ENCODE measurements around the gene KISS1. TPM values are rescaled to one million over a fixed set of nuclear protein-coding genes. Genes with fewer than 3 reads are reported as not detected.

KISS1 gene
- total and polyA plus RNA-seq, 4 experiments from 2014 or later: not detected

- intact Hi-C loops (cut with micrococcal nuclease): no loop called here
- Histone ChIP-seq H3K4me3 (ENCODE audit: low read length in 2 of 2) (no peak overlapping the region), H3K27me3 (ENCODE audit: insufficient read depth, low read length) (no peaks in the 10 kb centered on the region), H3K27ac (ENCODE audit: low read depth, low read length) (no peak overlapping the region), H3K36me3 (ENCODE audit: insufficient read depth, low read length) (no peaks in the 10 kb centered on the region), H3K9me3 (ENCODE audit: control insufficient read depth in 1 of 2, low read length in 2 of 2) (no peaks in the 10 kb centered on the region), H3K4me1 (ENCODE audit: insufficient read depth, low read length) (peaks cover 11% of the 10 kb centered on the region)
- DNase-seq: no peak
- Mint-ChIP-seq H3K4me1 (peaks cover 6 to 9% (median 6%) of the 10 kb centered on the region in 4 donors), H3K27me3 (peaks cover 0 to 3% of the 10 kb centered on the region in 2 donors), H3K9me3 (no peaks in the 10 kb centered on the region), H3K4me3 (no peak overlapping the region), H3K36me3 (no peaks in the 10 kb centered on the region), H3K27ac (no peak overlapping the region)
- POLR2A ChIA-PET (ENCODE audit: partially characterized antibody): no interaction called here
- CTCF ChIA-PET (ENCODE audit: partially characterized antibody): interaction anchor here (3.1 kb wide), 1 partner anchor 11 kb away, joined by 21 read pairs; no protein-coding TSS in a partner anchor
Measured at GRCh38 chr1:204217648-204218000, 21.3 kb upstream of the KISS1 start.

GRCh38 chr1:204216880-204217647 lies 20.8 kb upstream of the KISS1 start:
- ChIA-PET CTCF (ENCODE audit: partially characterized antibody) (interaction anchor here (3.1 kb wide), 1 partner anchor 11 kb away, joined by 21 read pairs; no protein-coding TSS in a partner anchor), POLR2A (ENCODE audit: partially characterized antibody) (no interaction called here)
- no peaks in the 10 kb centered on the region for H3K36me3 ChIP-seq (ENCODE audit: insufficient read depth, low read length)
- peaks cover 11% of the 10 kb centered on the region for H3K4me1 ChIP-seq (ENCODE audit: insufficient read depth, low read length)
- H3K9me3 ChIP-seq (ENCODE audit: control insufficient read depth in 1 of 2, low read length in 2 of 2): no peaks in the 10 kb centered on the region
- H3K4me3 Mint-ChIP-seq: no peak overlapping the region
- peaks cover 6 to 9% (median 6%) of the 10 kb centered on the region in 4 donors for H3K4me1 Mint-ChIP-seq
- no peak for DNase-seq
- intact Hi-C loops (cut with micrococcal nuclease): no loop called here
- H3K9me3 Mint-ChIP-seq: no peaks in the 10 kb centered on the region
- H3K27ac Mint-ChIP-seq: no peak overlapping the region
- no peaks in the 10 kb centered on the region for H3K27me3 ChIP-seq (ENCODE audit: insufficient read depth, low read length)
- H3K27ac ChIP-seq (ENCODE audit: low read depth, low read length): no peak overlapping the region
- peaks cover 0 to 3% of the 10 kb centered on the region in 2 donors for H3K27me3 Mint-ChIP-seq
- no peaks in the 10 kb centered on the region for H3K36me3 Mint-ChIP-seq
- no peak overlapping the region for H3K4me3 ChIP-seq (ENCODE audit: low read length in 2 of 2)

GRCh38 chr1:204216236-204216635 lies 19.9 kb upstream of the KISS1 start:
- no peak for DNase-seq
- no peaks in the 10 kb centered on the region for H3K36me3 Mint-ChIP-seq
- Histone ChIP-seq H3K4me1 (ENCODE audit: insufficient read depth, low read length) (peaks cover 11% of the 10 kb centered on the region), H3K27ac (ENCODE audit: low read depth, low read length) (no peak overlapping the region), H3K36me3 (ENCODE audit: insufficient read depth, low read length) (no peaks in the 10 kb centered on the region), H3K4me3 (ENCODE audit: low read length in 2 of 2) (no peak overlapping the region), H3K27me3 (ENCODE audit: insufficient read depth, low read length) (no peaks in the 10 kb centered on the region), H3K9me3 (ENCODE audit: control insufficient read depth in 1 of 2, low read length in 2 of 2) (no peaks in the 10 kb centered on the region)
- H3K9me3 Mint-ChIP-seq: no peaks in the 10 kb centered on the region
- H3K27ac Mint-ChIP-seq: no peak overlapping the region
- no peak overlapping the region for H3K4me3 Mint-ChIP-seq
- ChIA-PET POLR2A (ENCODE audit: partially characterized antibody) (no interaction called here), CTCF (ENCODE audit: partially characterized antibody) (interaction anchor here (3.1 kb wide), 2 partner anchors 10 to 146 kb away, joined by 18 to 21 read pairs; no protein-coding TSS in a partner anchor)
- peaks cover 0 to 3% of the 10 kb centered on the region in 2 donors for H3K27me3 Mint-ChIP-seq
- intact Hi-C loops (cut with micrococcal nuclease): no loop called here
- H3K4me1 Mint-ChIP-seq: peaks cover 6 to 9% (median 6%) of the 10 kb centered on the region in 4 donors

GRCh38 chr1:204213668-204214662 lies 17.7 kb upstream of the KISS1 start, which contains the start of gene GOLT1A:
Gene GOLT1A, minus strand, starts transcription at chr1:204213988. Its CDS starts 82 bp downstream, at chr1:204213906.
- Histone ChIP-seq H3K4me3 (ENCODE audit: low read length in 2 of 2) (no peak within 1 kb of the TSS), H3K36me3 (ENCODE audit: insufficient read depth, low read length) (no peaks in the 10 kb centered on the region), H3K4me1 (ENCODE audit: insufficient read depth, low read length) (peaks cover 11% of the 10 kb centered on the region), H3K27me3 (ENCODE audit: insufficient read depth, low read length) (no peaks in the 10 kb centered on the region), H3K27ac (ENCODE audit: low read depth, low read length) (no peak within 1 kb of the TSS), H3K9me3 (ENCODE audit: control insufficient read depth in 1 of 2, low read length in 2 of 2) (no peaks in the 10 kb centered on the region)
- CTCF ChIA-PET (ENCODE audit: partially characterized antibody): interaction anchor here (0.6 to 3.1 kb wide), 3 partner anchors 49 to 149 kb away, joined by 3 to 18 read pairs (median 4); no protein-coding TSS in a partner anchor
- no peaks in the 10 kb centered on the region for H3K36me3 Mint-ChIP-seq
- no peaks in the 10 kb centered on the region for H3K9me3 Mint-ChIP-seq
- peak within 1 kb of the TSS; percentile 21 to 81 (median 71) for H3K4me3 Mint-ChIP-seq
- POLR2A ChIA-PET (ENCODE audit: partially characterized antibody): no interaction called here
- H3K4me1 Mint-ChIP-seq: peaks cover 6 to 9% (median 6%) of the 10 kb centered on the region in 4 donors
- DNase-seq: peak; percentile 22 to 57 (median 39)
- intact Hi-C loops (cut with micrococcal nuclease): no loop called here
- peaks cover 0 to 3% of the 10 kb centered on the region in 2 donors for H3K27me3 Mint-ChIP-seq
- peak within 1 kb of the TSS in 1 of 7 donors; percentile 55 for H3K27ac Mint-ChIP-seq

GRCh38 chr1:204212715-204213114 lies 16.4 kb upstream of the KISS1 start:
- DNase-seq: no peak
- Histone ChIP-seq H3K4me3 (ENCODE audit: low read length in 2 of 2) (no peak overlapping the region), H3K27me3 (ENCODE audit: insufficient read depth, low read length) (no peaks in the 10 kb centered on the region), H3K9me3 (ENCODE audit: control insufficient read depth in 1 of 2, low read length in 2 of 2) (no peaks in the 10 kb centered on the region), H3K27ac (ENCODE audit: low read depth, low read length) (no peak overlapping the region), H3K36me3 (ENCODE audit: insufficient read depth, low read length) (no peaks in the 10 kb centered on the region), H3K4me1 (ENCODE audit: insufficient read depth, low read length) (peaks cover 11% of the 10 kb centered on the region)
- intact Hi-C loops (cut with micrococcal nuclease): no loop called here
- H3K4me3 Mint-ChIP-seq: no peak overlapping the region
- peaks cover under 1 to 4% of the 10 kb centered on the region in 2 donors for H3K27me3 Mint-ChIP-seq
- no peak overlapping the region for H3K27ac Mint-ChIP-seq
- H3K4me1 Mint-ChIP-seq: peaks cover 3 to 9% (median 6%) of the 10 kb centered on the region in 4 donors
- CTCF ChIA-PET (ENCODE audit: partially characterized antibody): no interaction called here
- POLR2A ChIA-PET (ENCODE audit: partially characterized antibody): no interaction called here
- no peaks in the 10 kb centered on the region for H3K36me3 Mint-ChIP-seq
- no peaks in the 10 kb centered on the region for H3K9me3 Mint-ChIP-seq

GRCh38 chr1:204211046-204211445 lies 14.8 kb upstream of the KISS1 start:
- intact Hi-C loops (cut with micrococcal nuclease): no loop called here
- H3K27me3 ChIP-seq (ENCODE audit: insufficient read depth, low read length): peaks cover 5% of the 10 kb centered on the region
- H3K36me3 ChIP-seq (ENCODE audit: insufficient read depth, low read length): no peaks in the 10 kb centered on the region
- Mint-ChIP-seq H3K27me3 (peaks cover 7 to 15% of the 10 kb centered on the region in 2 donors), H3K4me1 (peaks cover 3 to 13% (median 8%) of the 10 kb centered on the region in 4 donors), H3K9me3 (no peaks in the 10 kb centered on the region), H3K36me3 (no peaks in the 10 kb centered on the region), H3K4me3 (no peak overlapping the region), H3K27ac (no peak overlapping the region)
- DNase-seq: no peak
- H3K27ac ChIP-seq (ENCODE audit: low read depth, low read length): no peak overlapping the region
- peaks cover 11% of the 10 kb centered on the region for H3K4me1 ChIP-seq (ENCODE audit: insufficient read depth, low read length)
- no peaks in the 10 kb centered on the region for H3K9me3 ChIP-seq (ENCODE audit: control insufficient read depth in 1 of 2, low read length in 2 of 2)
- H3K4me3 ChIP-seq (ENCODE audit: low read length in 2 of 2): no peak overlapping the region
- ChIA-PET POLR2A (ENCODE audit: partially characterized antibody) (no interaction called here), CTCF (ENCODE audit: partially characterized antibody) (no interaction called here)
